Subcutaneous abdominal adipose tissue (tissue), 5 donors: ENCODE data around the gene GALE.
A peak's percentile ranks its signal among the peaks of the same experiment; 100 is the strongest.

ENCODE experiments used
- H3K27ac ChIP-seq: one replicate; pipeline ENCODE4 v1.7.0; 2013; ENCODE audit warnings: low read depth, mild to moderate bottlenecking, inconsistent platforms, low read length, moderate library complexity
- H3K27me3 ChIP-seq, 5 donors: one replicate each; pipeline ENCODE4 v1.7.0; 2013; ENCODE audit warnings: low read length in 5 of 5, inconsistent platforms in 1 of 5; ENCODE audit not compliant: control insufficient read depth in 5 of 5, insufficient read depth in 4 of 5
- H3K36me3 ChIP-seq, 5 donors: one replicate each; pipeline ENCODE4 v1.7.0; 2013; ENCODE audit warnings: low read length in 5 of 5; ENCODE audit not compliant: control insufficient read depth in 5 of 5, insufficient read depth in 5 of 5
- H3K4me1 ChIP-seq, 5 donors: one replicate each; pipeline ENCODE4 v1.7.0; 2013; ENCODE audit warnings: low read length in 5 of 5, mild to moderate bottlenecking in 3 of 5, moderate library complexity in 1 of 5; ENCODE audit not compliant: control insufficient read depth in 5 of 5, insufficient read depth in 5 of 5
- H3K4me3 ChIP-seq, 5 donors: one replicate each; pipeline ENCODE4 v1.7.0; 2013; ENCODE audit warnings: low read length in 5 of 5, low read depth in 1 of 5
- H3K9ac ChIP-seq, 5 donors: one replicate each; pipeline ENCODE4 v1.7.0; 2013; ENCODE audit warnings: low read length in 5 of 5, mild to moderate bottlenecking in 4 of 5, moderate library complexity in 3 of 5
- H3K9me3 ChIP-seq, 5 donors: one replicate each; pipeline ENCODE4 v1.7.0; 2013; ENCODE audit warnings: low read length in 5 of 5; ENCODE audit not compliant: control insufficient read depth in 5 of 5
- donor health status: healthy.
- donor health status: healthy.
- donor health status: healthy.
- donor health status: healthy.
- donor health status: healthy.

Gene GALE

DNA sequence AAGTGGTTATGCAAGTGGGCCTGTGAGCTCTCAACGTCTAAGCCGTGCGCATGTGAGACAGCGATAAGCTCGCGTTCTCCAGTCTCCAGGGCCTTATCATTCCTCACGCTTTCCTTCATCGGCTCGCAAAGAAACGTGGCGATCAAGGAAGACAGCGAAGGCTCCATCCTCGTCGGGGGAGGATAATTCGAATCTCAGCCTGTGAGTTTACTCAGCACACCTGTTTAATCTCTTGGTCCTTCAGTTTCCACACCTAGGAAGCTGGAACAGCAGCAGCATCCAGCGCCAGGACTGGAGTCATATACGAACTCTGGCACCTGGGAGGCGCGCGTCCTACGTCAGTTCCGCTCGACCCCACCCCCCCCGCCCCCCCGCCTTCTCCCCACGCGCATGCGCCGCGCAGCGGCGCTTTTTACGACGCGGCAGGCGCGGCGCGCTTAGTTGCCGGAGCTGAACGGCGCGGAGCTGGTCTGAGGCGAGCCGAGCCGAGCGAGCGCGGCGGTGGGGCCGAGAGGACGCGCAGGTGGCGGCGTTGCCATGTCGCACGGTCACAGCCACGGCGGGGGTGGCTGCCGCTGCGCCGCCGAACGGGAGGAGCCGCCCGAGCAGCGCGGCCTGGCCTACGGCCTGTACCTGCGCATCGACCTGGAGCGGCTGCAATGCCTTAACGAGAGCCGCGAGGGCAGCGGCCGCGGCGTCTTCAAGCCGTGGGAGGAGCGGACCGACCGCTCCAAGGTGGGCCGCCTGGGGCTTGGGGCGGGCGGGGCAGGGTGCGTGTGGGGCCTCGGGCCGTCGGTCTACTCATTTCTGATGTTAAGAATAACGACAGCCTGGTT, 22.4 kb downstream of the GALE start, which contains the start of gene PITHD1:
PITHD1 (plus strand) TSS at position 440 of the 836 bp plus-strand sequence; CDS start at position 538, 98 bp downstream.
- H3K36me3 ChIP-seq = peaks cover 0 to 10% (median 0%) of the 10 kb centered on the region in 5 donors
- H3K27ac ChIP-seq = peak within 1 kb of the TSS; percentile 74
- H3K4me3 ChIP-seq = peak within 1 kb of the TSS; percentile 87 to 98 (median 98)
- peak within 1 kb of the TSS; percentile 85 to 90 (median 87) for H3K9ac ChIP-seq
- no peaks in the 10 kb centered on the region for H3K27me3 ChIP-seq
- H3K4me1 ChIP-seq = peaks cover 2 to 23% (median 22%) of the 10 kb centered on the region in 5 donors
- no peaks in the 10 kb centered on the region for H3K9me3 ChIP-seq

DNA sequence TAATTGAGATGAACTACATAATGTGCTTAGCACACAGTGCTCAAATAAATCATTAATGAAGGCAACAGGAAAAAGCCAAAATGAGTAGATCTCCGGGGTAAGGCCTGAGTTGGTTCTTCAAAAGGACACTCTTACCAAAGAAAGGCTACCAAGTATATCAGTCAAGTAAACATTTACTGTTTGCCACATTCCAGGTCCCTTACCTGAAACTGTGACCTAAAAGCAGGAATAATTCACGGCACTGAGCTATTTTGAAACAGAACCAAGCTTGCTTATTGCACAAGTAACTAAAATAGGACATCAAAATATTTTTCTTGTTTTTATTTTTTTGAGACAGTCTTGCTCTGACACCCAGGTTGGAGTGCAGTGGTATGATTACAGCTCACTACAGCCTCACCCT, 24.3 kb downstream of the GALE start:
- Histone ChIP-seq H3K4me3 (no peak overlapping the region), H3K27ac (no peak overlapping the region), H3K4me1 (peaks cover 2 to 27% (median 26%) of the 10 kb centered on the region in 5 donors), H3K27me3 (no peaks in the 10 kb centered on the region), H3K36me3 (peaks cover 0 to 7% (median 5%) of the 10 kb centered on the region in 5 donors), H3K9ac (no peak overlapping the region), H3K9me3 (no peaks in the 10 kb centered on the region)

DNA sequence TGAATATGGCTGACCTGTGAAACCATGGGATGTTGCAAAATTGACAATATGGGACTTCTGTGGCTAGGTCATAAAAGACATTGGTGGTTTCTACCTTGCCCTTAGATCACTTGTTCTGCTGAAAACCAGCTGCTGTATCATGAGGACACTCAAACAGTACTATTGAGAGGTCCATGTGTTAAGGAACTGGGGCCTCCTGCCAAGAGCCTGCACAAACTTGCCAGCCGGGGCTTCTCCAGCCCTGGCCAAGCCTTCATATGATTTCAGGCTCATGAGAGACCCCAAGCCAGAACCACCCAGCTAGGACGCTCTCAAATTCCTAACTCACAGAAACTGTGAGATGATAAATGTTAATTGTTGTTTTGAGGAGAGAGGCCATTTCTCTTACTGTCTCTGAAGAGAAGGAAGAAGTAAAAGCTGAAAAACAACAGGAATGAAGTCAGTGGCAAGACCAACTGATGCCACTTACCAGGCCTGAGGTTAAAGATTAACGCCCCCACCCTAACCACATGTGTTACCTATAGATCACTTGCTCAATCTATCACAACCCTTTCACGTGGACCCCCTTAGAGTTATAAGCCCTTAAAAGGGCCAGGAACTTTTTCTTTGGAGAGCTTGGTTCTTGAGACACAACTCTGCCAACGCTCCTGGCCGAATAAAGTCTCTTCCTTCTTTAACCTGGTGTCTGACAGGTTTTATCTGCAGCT, 26.2 kb downstream of the GALE start:
- Histone ChIP-seq H3K4me3 (no peak overlapping the region), H3K9ac (peak overlapping the region in 1 of 5 donors; percentile 20), H3K36me3 (peaks cover 0 to 10% (median 2%) of the 10 kb centered on the region in 5 donors), H3K4me1 (peaks cover 2 to 21% (median 20%) of the 10 kb centered on the region in 5 donors), H3K27me3 (no peaks in the 10 kb centered on the region), H3K27ac (no peak overlapping the region), H3K9me3 (no peaks in the 10 kb centered on the region)

DNA sequence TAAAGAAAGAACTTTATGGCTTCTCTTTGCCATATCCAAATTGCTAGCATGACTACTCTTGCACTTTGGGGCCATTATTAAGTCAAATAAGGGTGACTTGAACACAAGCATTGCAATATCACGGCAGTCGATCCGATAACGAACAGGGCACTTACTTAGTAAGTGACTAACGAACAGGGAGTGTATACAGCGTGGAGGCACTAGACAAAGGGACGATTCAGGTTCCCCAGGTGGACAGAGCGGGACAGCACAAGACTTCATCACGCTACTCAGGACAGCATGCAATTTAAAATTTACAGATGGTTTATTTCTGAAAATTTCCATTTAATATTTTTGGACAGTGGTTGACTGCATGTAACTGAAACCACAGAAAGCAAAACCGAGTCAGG, 27.7 kb downstream of the GALE start:
- peaks cover 0 to 12% (median 11%) of the 10 kb centered on the region in 5 donors for H3K4me1 ChIP-seq
- peaks cover 0 to 17% (median 2%) of the 10 kb centered on the region in 5 donors for H3K36me3 ChIP-seq
- no peak overlapping the region for H3K27ac ChIP-seq
- no peak overlapping the region for H3K9ac ChIP-seq
- no peak overlapping the region for H3K4me3 ChIP-seq
- no peaks in the 10 kb centered on the region for H3K9me3 ChIP-seq
- no peaks in the 10 kb centered on the region for H3K27me3 ChIP-seq

DNA sequence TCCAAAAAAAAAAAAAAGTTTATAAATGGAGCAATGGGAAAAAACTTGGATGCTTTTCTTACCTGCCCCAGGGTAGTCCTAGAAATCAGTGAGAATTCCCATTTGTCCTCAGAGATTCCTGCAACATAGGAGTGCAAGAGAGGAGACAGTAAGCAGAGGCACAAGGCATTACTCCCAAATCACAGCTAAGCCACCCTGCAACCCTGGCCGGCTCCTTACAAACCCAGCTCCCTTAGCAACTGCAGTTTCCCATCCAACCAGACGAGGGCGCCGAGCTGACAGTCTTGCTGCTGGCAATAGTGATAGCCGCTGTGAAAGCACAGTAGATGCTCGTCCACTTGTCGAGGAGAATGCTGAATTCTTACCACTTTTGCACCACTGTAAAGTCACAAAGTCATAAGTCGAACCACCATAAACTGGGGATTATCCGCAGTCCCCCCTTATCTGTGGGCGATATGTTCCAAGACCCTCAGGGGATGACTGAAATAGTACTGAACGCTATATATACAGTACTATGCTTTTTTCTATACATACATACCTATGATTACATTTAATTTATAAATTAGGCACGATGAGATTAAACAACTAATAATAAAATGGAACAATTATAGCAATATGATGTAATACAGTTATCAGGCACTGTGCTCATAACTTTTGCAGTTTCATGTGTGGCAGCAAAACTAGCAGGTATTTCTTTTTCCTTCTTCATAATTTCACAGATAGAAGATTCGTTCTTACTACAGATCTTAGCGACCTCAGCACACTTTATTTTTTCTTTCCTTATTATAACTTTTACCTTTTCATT, 28.3 kb downstream of the GALE start:
- Histone ChIP-seq H3K9me3 (no peaks in the 10 kb centered on the region), H3K36me3 (peaks cover 0 to 22% (median 2%) of the 10 kb centered on the region in 5 donors), H3K9ac (no peak overlapping the region), H3K27me3 (no peaks in the 10 kb centered on the region), H3K27ac (no peak overlapping the region), H3K4me3 (no peak overlapping the region), H3K4me1 (peaks cover 0 to 6% (median 5%) of the 10 kb centered on the region in 5 donors)

DNA sequence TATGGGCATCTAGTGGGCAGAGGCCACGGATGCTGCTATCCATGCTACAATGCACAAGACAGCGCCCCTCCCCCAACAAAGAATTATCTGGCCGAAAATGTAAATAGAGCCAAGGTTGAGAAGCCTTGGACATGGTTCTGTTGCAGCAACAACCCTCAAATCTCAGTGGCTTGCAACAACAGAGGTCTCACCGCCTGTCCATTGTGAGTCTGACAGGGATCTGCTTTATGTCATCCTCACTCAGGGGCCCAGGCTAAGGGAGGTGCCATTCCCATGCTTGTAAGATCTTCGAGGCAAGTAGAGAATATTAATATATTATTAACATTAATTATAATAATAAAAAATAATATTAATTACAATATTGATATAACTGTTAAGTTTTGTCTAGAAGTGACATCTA, 31.8 kb downstream of the GALE start:
- no peak overlapping the region for H3K9ac ChIP-seq
- no peaks in the 10 kb centered on the region for H3K9me3 ChIP-seq
- peaks cover 0 to 39% (median 15%) of the 10 kb centered on the region in 5 donors for H3K36me3 ChIP-seq
- H3K27ac ChIP-seq = no peak overlapping the region
- peaks cover 0 to 4% (median 3%) of the 10 kb centered on the region in 5 donors for H3K4me1 ChIP-seq
- no peaks in the 10 kb centered on the region for H3K27me3 ChIP-seq
- no peak overlapping the region for H3K4me3 ChIP-seq

DNA sequence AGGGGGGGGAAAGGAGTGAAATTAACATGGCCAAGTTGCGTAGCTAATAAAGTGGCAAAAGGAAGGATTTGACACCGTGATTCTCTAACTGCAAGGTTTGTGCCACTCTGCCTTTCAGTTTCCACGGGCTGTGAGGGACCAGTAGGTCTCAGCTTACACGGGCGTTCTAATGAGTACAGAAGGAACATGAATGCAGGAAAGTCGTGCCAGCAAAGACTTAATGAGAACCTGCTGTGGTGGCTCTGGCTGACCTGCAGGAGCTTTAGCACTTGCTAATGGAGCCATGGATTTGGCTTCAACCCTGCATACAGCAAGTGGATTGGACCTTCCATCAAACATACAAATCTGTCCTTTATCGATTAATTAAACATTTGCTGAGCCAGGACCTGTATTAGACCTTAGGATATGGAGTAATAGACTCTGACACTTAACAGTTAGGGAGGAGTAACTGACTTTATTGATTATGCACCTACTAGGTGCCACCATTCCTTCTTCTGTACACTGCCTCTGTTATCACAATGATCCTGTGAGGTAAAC, 37.4 kb downstream of the GALE start:
- no peaks in the 10 kb centered on the region for H3K9me3 ChIP-seq
- H3K27ac ChIP-seq = no peak overlapping the region
- peaks cover 21 to 75% (median 50%) of the 10 kb centered on the region in 5 donors for H3K36me3 ChIP-seq
- H3K4me1 ChIP-seq = no peaks in the 10 kb centered on the region
- H3K27me3 ChIP-seq = no peaks in the 10 kb centered on the region
- no peak overlapping the region for H3K4me3 ChIP-seq
- no peak overlapping the region for H3K9ac ChIP-seq

DNA sequence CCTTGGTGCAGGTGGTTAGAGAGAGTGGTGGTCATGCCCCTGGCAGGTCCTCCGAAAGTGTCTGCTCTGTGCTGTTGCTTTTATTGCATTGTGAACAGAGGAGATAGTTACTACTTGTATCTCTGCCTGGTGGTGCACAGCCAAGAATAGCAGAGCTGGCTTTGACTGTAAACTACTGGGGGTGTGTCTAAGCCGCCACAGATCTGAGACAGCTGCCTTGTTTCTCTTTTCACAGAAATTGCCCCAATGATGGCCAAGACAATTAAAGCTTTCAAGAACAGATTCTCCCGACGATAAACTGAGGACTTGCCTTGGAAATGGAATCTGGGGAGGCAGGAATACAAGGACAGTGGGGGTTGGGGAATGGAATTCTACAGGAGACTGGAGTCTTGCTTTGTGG, 41.3 kb downstream of the GALE start:
- Histone ChIP-seq H3K4me1 (no peaks in the 10 kb centered on the region), H3K4me3 (no peak overlapping the region), H3K9ac (no peak overlapping the region), H3K27me3 (no peaks in the 10 kb centered on the region), H3K27ac (no peak overlapping the region), H3K36me3 (peaks cover 23 to 86% (median 78%) of the 10 kb centered on the region in 5 donors), H3K9me3 (no peaks in the 10 kb centered on the region)

DNA sequence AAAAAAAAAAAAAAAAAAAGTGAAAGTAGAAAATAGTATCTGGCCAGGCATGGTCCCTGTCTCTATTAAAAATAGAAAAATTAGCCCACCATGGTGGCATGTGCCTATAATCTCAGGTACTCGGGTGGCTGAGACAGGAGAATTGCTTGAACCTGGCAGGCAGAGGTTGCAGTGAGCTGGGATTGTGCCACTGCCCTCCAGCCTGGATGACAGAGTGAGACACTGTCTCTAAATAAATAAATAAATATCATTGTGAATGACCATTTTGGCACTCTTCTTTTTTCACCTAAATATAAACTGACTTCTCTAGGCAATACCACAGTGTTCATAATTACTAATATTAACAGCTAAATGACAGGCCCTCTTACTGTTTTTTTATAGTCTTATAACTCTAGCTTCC, 42.7 kb downstream of the GALE start:
- Histone ChIP-seq H3K4me1 (no peaks in the 10 kb centered on the region), H3K27me3 (no peaks in the 10 kb centered on the region), H3K9ac (no peak overlapping the region), H3K27ac (no peak overlapping the region), H3K9me3 (no peaks in the 10 kb centered on the region), H3K4me3 (no peak overlapping the region), H3K36me3 (peaks cover 30 to 91% (median 84%) of the 10 kb centered on the region in 5 donors)
